Measurements from ENCODE around the gene GPR161. TPM values are rescaled to one million over a fixed set of nuclear protein-coding genes. Genes with fewer than 3 reads are reported as not detected.

Gene GPR161
- total and polyA plus RNA-seq, 9 of the 15 experiments (the other 6 are each of a cell fraction or from before 2014, with no cell fraction given): 0.15 to 2.4 (median 0.76) TPM

GRCh38 chr1:168157638-168158037 lies 20.9 kb upstream of the GPR161 start:
- H2AFZ ChIP-seq (ENCODE audit: low read depth, low read length): no peak overlapping the region
- FAIRE-seq: no peak
- intact Hi-C loops (cut with micrococcal nuclease) (no loop called here), in situ Hi-C loops (cut with MboI) (no loop called here)
- H3K79me2 ChIP-seq (ENCODE audit: control insufficient read depth, insufficient read depth, low read length): no peaks in the 10 kb centered on the region
- no peaks in the 10 kb centered on the region for H3K9me1 ChIP-seq (ENCODE audit: control insufficient read depth, insufficient read depth, low read length)
- H3K27me3 ChIP-seq (ENCODE audit: control insufficient read depth in 2 of 2, insufficient read depth in 2 of 2, low read length in 2 of 2): no peaks in the 10 kb centered on the region
- POLR2A ChIA-PET: no interaction called here
- H3K9me3 ChIP-seq (replicated peaks; ENCODE audit: control insufficient read depth, insufficient read depth, low read depth, low read length): peaks cover 2% of the 10 kb centered on the region; the same call in 1 of the 2 replicates
- H3K4me1 ChIP-seq (replicated peaks in 1 of 2; ENCODE audit: control insufficient read depth in 2 of 2, insufficient read depth in 2 of 2, low read length in 2 of 2): peaks cover 9 to 11% of the 10 kb centered on the region in 2 experiments; a peak in 4 of 5 replicates
- TF ChIP-seq HCFC1 (IDR thresholded peaks at IDR 0.05; ENCODE audit: low read depth, low read length): no peak
- peak; percentile 95 for TF ChIP-seq ZNF324 (CRISPR knock-in tag; IDR thresholded peaks at IDR 0.05)
- H3K4me2 ChIP-seq (ENCODE audit: insufficient read depth, low read length): no peak overlapping the region
- H3K9ac ChIP-seq (ENCODE audit: insufficient read depth in 1 of 2, low read depth in 2 of 2, low read length in 2 of 2): no peak overlapping the region
- no peak for DNase-seq (ENCODE audit: extremely low read depth in 1 of 4, low spot score in 3 of 4)
- no peaks in the 10 kb centered on the region for H4K20me1 ChIP-seq (replicated peaks; ENCODE audit: control insufficient read depth, insufficient read depth, low read length)
- no peak overlapping the region for H3K4me3 ChIP-seq
- H3K27ac ChIP-seq (ENCODE audit: extremely low read depth, low read depth, low read length): no peak overlapping the region
- no TSS peak for BruUV-seq (replicated peaks)
- no peaks in the 10 kb centered on the region for H3K36me3 ChIP-seq (ENCODE audit: control insufficient read depth, insufficient read depth, low read length)
- ATAC-seq: no peak
- CTCF ChIA-PET (ENCODE audit: low intra/inter-chr PET ratio): no interaction called here

- no peaks in the 10 kb centered on the region for H4K20me1 ChIP-seq (replicated peaks; ENCODE audit: control insufficient read depth, insufficient read depth, low read length)
- peaks cover under 1 to 4% of the 10 kb centered on the region in 2 experiments; a peak in 4 of 5 replicates for H3K4me1 ChIP-seq (replicated peaks in 1 of 2; ENCODE audit: control insufficient read depth in 2 of 2, insufficient read depth in 2 of 2, low read length in 2 of 2)
- CTCF ChIA-PET (ENCODE audit: low intra/inter-chr PET ratio): interaction anchor here (0.6 kb wide), 1 partner anchor 67 kb away, joined by 4 read pairs; no protein-coding TSS in a partner anchor
- H3K36me3 ChIP-seq (ENCODE audit: control insufficient read depth, insufficient read depth, low read length): no peaks in the 10 kb centered on the region
- H3K9ac ChIP-seq (ENCODE audit: insufficient read depth in 1 of 2, low read depth in 2 of 2, low read length in 2 of 2): no peak overlapping the region
- POLR2A ChIA-PET: interaction anchor here (1.4 kb wide), 1 partner anchor 12 kb away, joined by 3 read pairs; no protein-coding TSS in a partner anchor
- no peaks in the 10 kb centered on the region for H3K79me2 ChIP-seq (ENCODE audit: control insufficient read depth, insufficient read depth, low read length)
- FAIRE-seq (no peak), ATAC-seq (no peak), DNase-seq (ENCODE audit: extremely low read depth in 1 of 4, low spot score in 3 of 4) (no peak)
- in situ Hi-C loops (cut with MboI) (no loop called here), intact Hi-C loops (cut with micrococcal nuclease) (no loop called here)
- no TSS peak for BruUV-seq (replicated peaks)
- H3K9me1 ChIP-seq (ENCODE audit: control insufficient read depth, insufficient read depth, low read length): no peaks in the 10 kb centered on the region
- H3K4me3 ChIP-seq: no peak overlapping the region
- H2AFZ ChIP-seq (ENCODE audit: low read depth, low read length): no peak overlapping the region
- H3K27me3 ChIP-seq (ENCODE audit: control insufficient read depth in 2 of 2, insufficient read depth in 2 of 2, low read length in 2 of 2): no peaks in the 10 kb centered on the region
- TF ChIP-seq AFF1 (IDR thresholded peaks at IDR 0.05; ENCODE audit: low read depth in 1 of 2, partially characterized antibody in 2 of 2) (peak in 1 of 2 experiments; percentile 89), ZNF384 (IDR thresholded peaks at IDR 0.05; ENCODE audit: low read depth, low read length) (0 out of 2 replicates have a peak, but pooled peaks have one; percentile 30), ZNF609 (CRISPR knock-in tag; IDR thresholded peaks at IDR 0.05; ENCODE audit: borderline replicate concordance) (no peak), RBM25 (IDR thresholded peaks at IDR 0.05; ENCODE audit: low read depth, low read length, severe bottlenecking) (peak; percentile 73)
- no peak overlapping the region for H3K4me2 ChIP-seq (ENCODE audit: insufficient read depth, low read length)
- H3K27ac ChIP-seq (ENCODE audit: extremely low read depth, low read depth, low read length): no peak overlapping the region
- 19% methylated on average over 4 of the region's 4 CpGs for WGBS (ENCODE audit: insufficient coverage, low coverage, missing lambda C conversion rate)
- H3K9me3 ChIP-seq (replicated peaks; ENCODE audit: control insufficient read depth, insufficient read depth, low read depth, low read length): peaks cover 2% of the 10 kb centered on the region; the same call in 1 of the 2 replicates
These were observed 19.2 kb upstream of the GPR161 start for GRCh38 chr1:168155910-168156309.

All from K562 (cell line).